IPS-18c (cell line): Measurements from ENCODE around the gene RAB3IL1.

Source experiments
- H3K4me3 ChIP-seq: 2 replicates; pipeline ENCODE4 v1.7.0; 2013; ENCODE audit warnings: low read depth, mild to moderate bottlenecking, low read length, moderate library complexity; ENCODE audit not compliant: insufficient read depth
- H3K9me3 ChIP-seq: one replicate; pipeline ENCODE4 v1.6.1; 2013; ENCODE audit warnings: mild to moderate bottlenecking, low read length, moderate library complexity; ENCODE audit not compliant: control insufficient read depth, insufficient read depth

The RAB3IL1 gene

DNA sequence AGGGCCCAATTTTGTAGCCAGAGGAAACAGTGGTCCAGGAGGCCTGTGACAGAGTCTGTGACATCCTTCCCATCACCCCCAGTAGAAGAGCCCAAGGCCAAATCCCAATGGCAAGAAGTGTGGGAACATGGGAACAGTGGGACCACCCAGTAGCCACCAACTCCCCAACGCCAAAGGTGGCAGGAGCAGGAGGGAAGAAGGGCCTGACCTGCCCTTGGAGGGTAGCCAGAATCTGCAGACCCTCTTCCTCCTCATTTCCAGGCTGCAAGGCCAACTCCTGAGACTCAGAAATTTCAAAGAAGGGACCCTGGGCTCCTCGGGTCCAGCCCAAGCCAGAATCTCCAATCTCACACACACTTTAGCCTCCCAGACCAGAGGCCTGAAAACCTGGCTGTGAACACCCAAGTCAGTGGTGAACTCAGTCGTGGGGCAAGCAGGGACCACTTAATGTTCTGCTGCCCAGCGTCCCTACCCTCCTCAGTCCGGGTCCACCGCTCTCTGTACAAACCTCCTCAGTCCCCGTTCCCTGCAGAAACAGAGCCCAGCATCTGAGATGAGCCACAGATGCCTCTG lies 6.2 kb downstream of the RAB3IL1 start:
- no peak overlapping the region for H3K4me3 ChIP-seq
- peaks cover 2% of the 10 kb centered on the region for H3K9me3 ChIP-seq

DNA sequence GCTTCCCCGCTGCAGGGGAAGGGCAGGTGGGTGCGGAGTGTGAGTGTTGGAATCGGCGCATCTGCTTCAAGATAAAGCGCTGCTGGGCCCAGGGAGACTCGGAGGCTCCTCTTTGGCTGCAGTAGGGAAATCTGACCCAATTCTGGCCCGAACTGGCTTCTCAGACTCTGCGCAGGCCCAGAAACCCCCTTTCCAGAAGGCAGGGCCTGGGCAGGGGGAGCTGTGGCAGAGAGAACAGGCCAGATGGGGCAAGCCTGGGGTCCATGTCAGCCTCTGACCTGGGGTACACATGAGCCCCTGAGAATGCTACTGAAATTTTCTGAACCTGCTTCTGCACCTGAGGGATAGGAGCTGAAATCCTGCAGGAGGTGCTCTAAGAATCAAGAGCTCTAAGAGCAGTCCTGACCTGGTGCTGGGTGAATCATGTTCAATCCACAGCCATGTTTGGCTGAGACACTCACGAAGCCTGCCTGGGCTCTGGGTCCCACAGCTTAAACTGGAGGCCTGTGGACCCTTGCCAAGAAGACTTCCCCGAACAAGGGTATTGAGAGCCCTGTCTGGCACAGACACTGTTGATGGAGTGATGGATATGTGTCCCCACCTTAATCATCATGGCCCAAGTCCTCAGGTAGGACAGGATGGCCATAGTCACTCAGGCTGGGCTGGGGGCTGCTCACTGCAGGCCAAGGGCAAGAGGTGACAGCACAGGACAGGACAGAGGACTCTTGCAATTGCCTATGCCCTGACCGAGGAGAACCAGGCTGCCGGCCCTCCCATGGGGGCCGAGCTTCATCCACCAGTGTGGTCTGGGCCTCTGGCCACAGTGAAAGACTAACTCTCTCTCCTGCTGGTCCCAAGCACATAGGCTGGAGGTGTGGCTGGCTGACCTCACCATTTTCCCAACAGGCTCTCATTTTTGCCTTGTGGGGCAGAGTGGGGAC lies 6.9 kb downstream of the RAB3IL1 start:
- no peak overlapping the region for H3K4me3 ChIP-seq
- peaks cover 2% of the 10 kb centered on the region for H3K9me3 ChIP-seq

DNA sequence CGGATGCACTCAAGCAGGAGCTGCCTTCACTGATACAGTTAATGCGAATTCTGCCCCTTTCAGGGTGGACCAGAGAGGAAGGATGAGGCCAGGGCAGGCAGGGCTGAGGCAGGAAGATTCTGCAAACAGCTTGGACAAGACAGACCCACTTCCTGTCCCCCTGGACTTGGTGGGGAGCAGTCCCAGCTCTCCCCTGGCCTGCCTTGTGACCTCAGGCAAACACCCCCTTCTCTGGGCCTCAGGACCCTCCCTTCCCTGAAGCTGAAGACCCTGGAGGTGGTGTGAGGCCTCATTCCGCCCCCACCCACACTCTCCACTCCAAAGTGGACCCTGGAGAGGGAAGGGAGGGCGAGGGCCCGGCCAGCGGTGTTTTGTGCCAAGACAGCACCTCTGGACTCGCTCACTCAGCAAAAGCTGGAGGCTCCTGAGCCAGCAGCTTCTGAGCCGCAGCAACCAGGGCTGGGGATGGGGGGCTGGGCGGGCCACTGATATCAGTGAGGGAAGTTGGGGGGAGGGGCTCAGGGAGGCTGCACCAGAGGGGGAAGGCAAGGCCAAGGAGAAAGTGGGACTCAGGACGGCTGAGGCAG lies 8.5 kb downstream of the RAB3IL1 start:
- no peak overlapping the region for H3K4me3 ChIP-seq
- peaks cover 2% of the 10 kb centered on the region for H3K9me3 ChIP-seq

DNA sequence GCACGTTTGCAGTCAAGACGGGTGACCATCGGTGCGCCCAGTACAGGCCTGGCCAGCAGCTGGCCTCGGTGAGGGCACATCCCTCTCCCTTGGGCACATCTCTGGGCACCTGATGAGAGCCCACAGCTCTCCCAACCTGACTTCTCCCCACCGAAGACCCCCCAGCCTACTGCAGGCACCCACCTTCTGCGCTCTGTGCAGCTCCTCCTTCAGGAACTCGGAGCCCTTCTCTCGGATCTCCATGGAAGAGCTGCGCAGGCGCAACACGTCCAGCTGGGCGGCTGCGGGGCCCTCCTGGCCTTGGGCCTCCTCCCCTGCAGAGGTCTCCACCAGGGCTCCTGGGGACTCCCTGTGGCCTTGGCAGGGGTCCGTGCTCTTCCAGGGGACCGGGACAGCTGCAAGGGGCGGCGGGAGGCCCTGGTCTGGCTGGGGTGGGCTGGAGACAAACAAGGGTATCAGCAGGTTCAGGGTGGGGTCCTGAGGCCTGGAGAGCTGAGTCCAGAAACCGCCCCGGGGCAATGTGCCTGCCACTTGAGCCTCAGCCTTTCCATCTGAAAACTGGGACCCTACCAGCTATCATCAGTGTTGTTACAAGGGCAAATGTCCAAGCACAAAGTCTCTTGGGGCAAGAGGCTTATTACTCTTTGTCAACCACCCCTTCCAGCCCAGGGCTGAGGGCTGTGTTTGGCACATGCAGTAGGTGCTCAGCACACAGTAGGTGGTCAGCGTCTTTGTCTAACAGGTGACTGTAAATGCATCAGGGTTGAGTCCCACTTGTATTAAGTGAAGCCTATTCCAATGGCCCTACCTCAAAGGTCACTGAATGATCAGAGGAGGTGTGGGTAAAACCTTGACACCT lies 9.3 kb downstream of the RAB3IL1 start:
- Histone ChIP-seq H3K9me3 (peaks cover 2% of the 10 kb centered on the region), H3K4me3 (no peak overlapping the region)

DNA sequence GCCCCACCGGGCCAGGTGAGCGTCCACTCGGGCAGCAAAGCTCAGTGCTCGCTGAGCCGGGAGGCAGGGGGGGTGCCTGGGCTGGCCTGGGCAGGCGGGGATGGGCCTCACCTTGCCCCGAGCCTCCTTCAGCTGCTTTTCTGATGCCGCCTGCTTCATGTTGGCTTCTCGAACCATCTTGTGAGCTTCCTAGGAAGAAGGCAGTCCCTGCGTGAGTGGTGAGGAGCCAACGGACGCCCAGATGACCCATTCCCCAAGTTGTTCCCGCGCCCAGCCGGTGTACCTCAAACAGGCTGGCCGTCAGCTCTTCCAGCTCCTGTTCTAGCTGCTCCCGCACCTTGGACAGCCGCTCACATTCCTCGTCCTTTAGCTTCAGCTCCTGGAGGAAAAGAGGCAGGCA lies 10.1 kb downstream of the RAB3IL1 start:
- no peak overlapping the region for H3K4me3 ChIP-seq

DNA sequence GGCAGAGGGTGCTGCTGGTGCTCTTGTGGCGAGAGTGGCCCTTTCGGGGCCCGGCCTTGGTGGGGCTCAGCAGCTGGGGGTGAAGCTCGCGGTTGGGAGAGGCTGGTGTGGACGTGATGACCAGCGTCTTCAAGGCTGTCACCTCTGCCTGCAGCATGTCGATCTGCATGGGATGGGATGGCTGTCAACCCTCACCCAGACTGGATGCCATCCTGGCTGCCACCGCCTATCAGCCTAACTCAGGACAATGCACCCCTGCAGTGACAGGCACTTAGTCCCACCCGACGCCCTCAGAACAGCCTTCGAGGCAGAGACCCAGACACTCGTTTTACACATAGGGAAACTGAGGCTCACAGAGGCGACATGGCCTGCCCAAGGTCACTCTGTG lies 10.8 kb downstream of the RAB3IL1 start:
- Histone ChIP-seq H3K4me3 (no peak overlapping the region), H3K9me3 (peaks cover 2% of the 10 kb centered on the region)

More for the DNA sequence above, 10.1 kb downstream of the RAB3IL1 start:
- peaks cover 2% of the 10 kb centered on the region for H3K9me3 ChIP-seq

DNA sequence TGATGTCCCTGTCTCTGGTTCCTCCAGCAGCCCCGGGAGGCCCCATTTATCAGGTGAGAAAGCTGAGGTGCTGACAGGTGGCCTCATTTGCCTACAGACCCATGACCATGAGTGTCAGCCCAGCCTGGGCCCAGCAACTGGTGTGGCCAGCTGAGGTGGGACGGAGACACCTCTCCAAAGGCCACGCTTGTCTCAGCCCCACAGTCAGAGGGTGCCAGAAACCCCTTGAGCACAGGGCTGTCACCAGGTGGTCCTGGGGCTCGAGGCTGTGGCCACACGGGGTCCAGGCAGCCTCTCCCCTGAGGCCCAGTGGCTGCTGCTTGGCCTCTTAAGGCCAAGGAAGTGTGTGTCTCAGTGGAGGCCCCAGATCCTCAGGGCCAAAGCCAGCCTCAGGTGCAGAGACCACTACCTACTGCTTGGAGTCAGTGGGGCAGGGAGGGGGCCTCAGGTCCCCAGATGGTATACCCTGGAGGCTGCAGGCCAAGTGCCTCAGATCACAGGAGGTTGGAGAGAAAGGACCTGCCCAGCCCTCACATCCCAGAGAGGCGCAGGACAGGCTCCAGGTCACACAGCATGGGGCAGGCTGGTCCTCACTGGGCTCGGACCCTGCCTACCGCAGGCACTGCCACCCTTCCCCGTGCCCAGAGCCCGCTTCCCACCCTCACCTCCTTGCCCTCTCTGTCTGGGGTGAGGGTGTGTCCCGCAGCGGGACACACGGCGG lies 11.4 kb downstream of the RAB3IL1 start:
- H3K9me3 ChIP-seq, result peaks cover 2% of the 10 kb centered on the region
- no peak overlapping the region for H3K4me3 ChIP-seq

DNA sequence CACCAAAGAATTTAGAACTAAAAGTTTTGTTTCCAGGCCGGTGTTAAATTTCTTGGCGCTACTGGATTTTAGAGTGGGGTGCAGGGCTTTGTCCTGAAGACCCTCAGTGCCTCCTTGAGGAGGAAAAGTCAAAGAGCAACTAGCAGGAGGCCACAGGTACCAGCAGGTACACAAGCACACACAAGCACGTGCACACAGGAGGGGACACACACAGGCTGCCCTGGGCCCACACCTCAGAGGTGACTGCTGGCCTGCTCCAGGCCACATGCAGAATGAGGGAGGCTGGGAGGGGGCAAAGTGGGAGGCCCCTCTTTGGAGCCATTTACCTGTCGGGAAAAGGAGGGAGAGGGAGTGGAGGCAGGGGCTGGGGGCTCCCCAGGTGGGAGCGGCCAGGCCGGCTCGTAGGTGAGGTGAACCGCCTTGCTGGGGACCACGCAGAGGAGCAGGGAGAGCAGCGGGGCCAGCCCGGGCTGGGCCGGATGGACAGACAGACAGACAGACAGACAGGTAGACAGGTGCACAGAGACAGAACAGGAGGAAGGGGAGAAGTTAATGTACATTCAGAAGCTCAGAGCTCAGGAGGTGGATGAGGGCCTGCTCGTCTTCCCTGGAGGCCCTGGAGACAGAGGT lies 12.2 kb downstream of the RAB3IL1 start:
- Histone ChIP-seq H3K9me3 (peaks cover 2% of the 10 kb centered on the region), H3K4me3 (no peak overlapping the region)

DNA sequence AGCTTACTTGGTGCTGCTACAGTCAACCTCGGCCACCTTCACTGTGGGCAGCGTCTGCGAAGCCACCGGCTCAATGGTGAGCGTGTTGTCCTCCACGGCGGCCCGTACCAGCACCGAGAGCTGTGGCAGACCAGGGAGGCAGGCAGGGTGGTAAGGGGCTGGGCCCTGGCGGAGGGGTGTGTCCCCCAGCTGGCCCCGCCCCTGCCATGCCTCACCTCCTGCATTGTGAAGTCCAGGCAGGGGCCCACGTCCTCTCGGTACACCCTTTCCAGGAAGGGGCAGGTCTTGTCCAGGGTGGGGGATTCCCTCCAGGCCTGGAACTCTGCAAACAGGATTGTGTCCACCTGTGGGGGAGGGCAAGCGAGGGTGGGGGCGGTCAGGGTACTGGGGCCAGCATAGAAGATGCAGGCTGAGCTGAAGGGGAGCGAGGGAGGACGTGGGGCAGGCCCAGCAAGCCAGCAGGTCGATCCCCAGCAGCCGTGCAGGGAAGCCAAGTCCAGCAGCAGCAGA lies 12.8 kb downstream of the RAB3IL1 start:
- Histone ChIP-seq H3K9me3 (peaks cover 2% of the 10 kb centered on the region), H3K4me3 (peak overlapping the region; percentile 36)

DNA sequence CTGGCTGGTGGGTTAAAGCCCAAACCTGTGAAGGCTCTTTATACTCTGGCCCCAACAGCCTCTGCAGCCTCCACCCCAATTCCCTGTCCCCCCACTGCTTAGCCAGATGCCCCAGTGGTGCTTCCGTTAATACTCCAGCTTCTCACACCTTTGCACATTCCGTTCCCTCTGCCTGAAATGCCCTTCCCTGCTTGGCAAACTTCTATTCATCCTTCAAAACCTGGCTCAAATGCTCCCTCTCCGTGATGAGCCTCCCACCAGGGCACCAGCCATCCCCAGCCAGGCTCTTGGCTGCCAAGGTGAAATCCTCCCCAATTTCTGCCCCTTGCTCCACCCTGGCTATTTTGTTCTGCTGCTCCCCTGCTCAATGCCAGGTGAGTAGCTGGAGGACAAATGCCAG lies 13.5 kb downstream of the RAB3IL1 start:
- Histone ChIP-seq H3K4me3 (no peak overlapping the region), H3K9me3 (peaks cover 2% of the 10 kb centered on the region)

DNA sequence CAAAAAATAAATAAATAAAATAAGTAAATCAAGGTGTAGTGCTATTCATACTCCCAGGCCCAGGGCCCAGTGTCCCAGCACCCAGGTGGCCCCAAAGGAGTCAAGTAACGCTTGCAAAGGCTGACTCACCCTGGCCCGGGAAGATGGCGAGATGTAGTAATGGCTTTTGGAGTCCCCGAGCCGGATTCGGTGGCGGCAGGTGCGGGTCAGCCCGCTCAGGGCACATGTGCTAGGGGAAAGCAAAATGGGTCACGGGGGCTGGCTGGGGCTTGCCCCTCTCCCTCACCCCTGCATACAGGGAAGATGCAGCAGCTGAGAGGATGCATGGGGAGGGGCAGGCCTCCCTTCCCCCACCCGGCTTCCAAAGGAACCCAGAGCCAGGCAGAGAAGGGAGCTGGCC lies 15.1 kb downstream of the RAB3IL1 start:
- Histone ChIP-seq H3K9me3 (no peaks in the 10 kb centered on the region), H3K4me3 (no peak overlapping the region)

DNA sequence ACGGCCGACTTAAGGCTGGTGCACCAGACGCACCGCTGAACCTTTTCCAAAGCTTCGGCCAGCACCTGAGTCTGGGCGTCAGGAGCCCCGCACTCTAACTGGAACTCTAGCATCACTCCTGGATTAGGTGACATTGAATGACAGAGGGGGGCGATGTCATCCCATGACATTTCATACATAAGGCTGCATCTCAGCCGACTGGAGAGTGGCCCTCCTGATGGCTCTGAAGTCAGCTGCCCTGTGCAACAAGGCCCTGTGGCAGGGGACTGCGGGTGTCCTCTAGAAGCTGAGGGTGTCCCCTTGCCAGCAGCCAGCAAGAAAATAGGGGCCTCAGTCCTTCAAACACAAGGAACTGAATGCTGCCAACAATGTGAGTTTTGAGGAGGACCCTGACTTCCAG lies 16.0 kb downstream of the RAB3IL1 start:
- H3K4me3 ChIP-seq, result no peak overlapping the region
- H3K9me3 ChIP-seq, result no peaks in the 10 kb centered on the region

DNA sequence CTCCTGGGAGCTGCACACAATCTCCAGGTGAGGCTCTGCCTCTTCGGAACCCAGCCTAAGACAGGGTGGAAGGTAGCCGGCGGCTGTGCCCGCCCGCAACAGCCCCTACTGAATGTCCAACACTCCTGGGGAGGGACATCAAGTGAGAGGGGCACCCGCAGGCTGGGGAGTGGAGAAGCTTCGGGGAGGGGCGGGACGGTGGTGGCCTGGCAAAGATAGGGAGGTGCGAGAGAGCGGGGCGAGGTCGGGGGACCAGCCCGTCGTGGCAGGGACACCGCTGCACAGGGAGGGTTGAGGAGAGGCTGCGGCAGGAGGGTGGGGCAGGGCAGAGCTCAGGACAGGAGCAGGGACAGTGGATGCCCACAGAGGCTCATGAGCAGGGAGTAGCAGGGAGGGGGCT lies 17.1 kb downstream of the RAB3IL1 start:
- H3K4me3 ChIP-seq, result no peak overlapping the region
- no peaks in the 10 kb centered on the region for H3K9me3 ChIP-seq

DNA sequence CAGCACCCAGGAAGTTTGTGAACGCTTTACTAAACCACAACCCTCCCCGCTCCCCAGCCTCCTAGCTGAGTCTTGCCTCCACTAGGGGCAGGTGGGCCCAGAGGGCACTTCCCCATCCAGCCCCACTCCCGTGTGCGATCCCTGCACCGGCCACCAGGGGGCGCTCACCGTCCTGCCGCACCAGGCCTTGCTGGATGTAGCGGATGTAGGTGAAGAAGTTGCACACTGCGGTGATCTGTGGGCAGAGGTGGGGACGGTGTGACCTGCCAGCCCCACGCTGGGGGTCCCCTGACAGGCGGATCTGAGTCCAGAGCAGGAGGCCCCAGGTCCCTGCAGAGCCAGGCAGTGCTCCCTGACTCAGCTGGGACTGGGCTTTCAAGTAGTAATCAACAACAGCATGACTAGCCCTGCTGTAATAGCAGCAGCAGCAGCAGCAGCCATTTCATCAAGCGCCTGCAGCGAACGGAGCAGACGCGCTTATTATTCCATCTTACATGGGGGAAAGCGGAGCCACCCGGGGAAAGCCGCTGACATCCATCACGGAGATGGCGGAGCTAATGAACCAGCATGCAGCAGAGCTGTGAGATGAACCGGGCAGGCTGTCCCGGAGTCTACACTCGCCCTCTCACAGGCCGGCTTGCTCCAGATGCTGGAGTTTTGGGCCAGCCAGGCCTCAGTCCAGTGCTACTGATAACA lies 18.1 kb downstream of the RAB3IL1 start:
- H3K4me3 ChIP-seq, result no peak overlapping the region
- no peaks in the 10 kb centered on the region for H3K9me3 ChIP-seq

DNA sequence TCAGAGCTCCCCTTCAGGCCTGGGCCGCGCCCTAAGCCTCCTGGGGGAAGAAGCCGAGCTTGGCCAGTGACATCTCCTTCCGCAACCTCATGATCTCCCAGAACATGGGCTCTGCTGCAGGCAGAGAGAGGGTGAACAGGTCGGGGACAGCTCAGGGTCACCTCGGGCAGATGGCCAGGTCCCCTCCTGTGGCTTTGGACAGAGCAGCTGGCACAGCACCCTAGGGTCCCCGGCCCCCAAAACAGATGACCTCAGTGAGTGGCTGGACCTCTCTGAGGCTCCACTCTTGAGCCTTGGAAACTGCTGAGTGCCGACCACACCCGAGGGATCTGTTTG lies 19.2 kb downstream of the RAB3IL1 start:
- H3K9me3 ChIP-seq, result no peaks in the 10 kb centered on the region
- no peak overlapping the region for H3K4me3 ChIP-seq
